H9 (cell line): ENCODE measurements around the gene ANKRD44. TPM values are rescaled to one million over a fixed set of nuclear protein-coding genes. Genes with fewer than 3 reads are reported as not detected.

Source experiments
- DNase-seq: peaks from one replicate; pipeline ENCODE4 v3.0.0-alpha.2; 2017
- H2AFZ ChIP-seq: one replicate; pipeline ENCODE4 v1.6.1; 2013; ENCODE audit warnings: mild to moderate bottlenecking, low read length, control low read depth, moderate library complexity
- H2AK5ac ChIP-seq: 2 replicates; pipeline ENCODE4 v1.6.1; 2013; ENCODE audit warnings: low read length, control low read depth, mixed read lengths; ENCODE audit not compliant: insufficient read length
- H2BK120ac ChIP-seq: one replicate; pipeline ENCODE4 v1.6.1; 2013; ENCODE audit warnings: low read depth, mild to moderate bottlenecking, low read length, control low read depth, inconsistent platforms; ENCODE audit not compliant: poor library complexity, severe bottlenecking
- H2BK12ac ChIP-seq: 2 replicates; pipeline ENCODE4 v1.6.1; 2013; ENCODE audit warnings: low read length, control low read depth, mixed read lengths, low read depth; ENCODE audit not compliant: insufficient read length
- H2BK15ac ChIP-seq: 2 replicates; pipeline ENCODE4 v1.6.1; 2013; ENCODE audit warnings: low read depth, low read length, control low read depth
- H2BK20ac ChIP-seq: one replicate; pipeline ENCODE4 v1.6.1; 2013; ENCODE audit warnings: low read depth, mild to moderate bottlenecking, low read length, control low read depth, inconsistent platforms; ENCODE audit not compliant: poor library complexity, severe bottlenecking
- H2BK5ac ChIP-seq: 2 replicates; pipeline ENCODE4 v1.6.1; 2013; ENCODE audit warnings: low read length, control low read depth, mixed read lengths; ENCODE audit not compliant: insufficient read length
- H3K14ac ChIP-seq: 2 replicates; pipeline ENCODE4 v1.6.1; 2013; ENCODE audit warnings: low read length, control low read depth; ENCODE audit not compliant: insufficient read depth
- H3K18ac ChIP-seq: 2 replicates; pipeline ENCODE4 v1.6.1; 2013; ENCODE audit warnings: low read depth, mild to moderate bottlenecking, mixed read lengths, low read length, control low read depth; ENCODE audit not compliant: insufficient read length
- H3K23ac ChIP-seq: 2 replicates; pipeline ENCODE4 v1.6.1; 2013; ENCODE audit warnings: low read length, control low read depth, mixed read lengths, low read depth; ENCODE audit not compliant: insufficient read length
- H3K23me2 ChIP-seq: 2 replicates; pipeline ENCODE4 v1.6.1; 2013; ENCODE audit warnings: low read depth, mild to moderate bottlenecking, mixed read lengths, low read length, control low read depth; ENCODE audit not compliant: insufficient read length, poor library complexity, severe bottlenecking
- H3K27ac ChIP-seq: 2 replicates; pipeline ENCODE4 v1.5.1; 2013; ENCODE audit warnings: low read length, control low read depth, mixed read lengths, low read depth; ENCODE audit not compliant: insufficient read length
- H3K27me3 ChIP-seq: 2 replicates; pipeline ENCODE4 v1.6.1; 2013; ENCODE audit warnings: low read length, control low read depth, inconsistent platforms; ENCODE audit not compliant: insufficient read depth
- H3K4ac ChIP-seq: 2 replicates; pipeline ENCODE4 v1.6.1; 2013; ENCODE audit warnings: low read depth, mild to moderate bottlenecking, control low read depth, inconsistent platforms, low read length, moderate library complexity
- H3K4me1 ChIP-seq: 2 replicates; pipeline ENCODE4 v1.6.1; 2013; ENCODE audit warnings: low read length, control low read depth, inconsistent platforms; ENCODE audit not compliant: insufficient read depth
- H3K4me2 ChIP-seq: 2 replicates; pipeline ENCODE4 v1.6.1; 2013; ENCODE audit warnings: low read length, control low read depth, mixed read lengths; ENCODE audit not compliant: insufficient read length, insufficient read depth
- H3K56ac ChIP-seq: 2 replicates; pipeline ENCODE4 v1.6.1; 2013; ENCODE audit warnings: low read depth, mild to moderate bottlenecking, mixed read lengths, low read length, control low read depth; ENCODE audit not compliant: insufficient read length
- H3K79me1 ChIP-seq: 2 replicates; pipeline ENCODE4 v1.6.1; 2013; ENCODE audit warnings: low read depth, mild to moderate bottlenecking, moderate library complexity, low read length, control low read depth, inconsistent platforms; ENCODE audit not compliant: insufficient read depth, poor library complexity, severe bottlenecking
- H3K79me2 ChIP-seq: 2 replicates; pipeline ENCODE4 v1.6.1; 2013; ENCODE audit warnings: low read length, control low read depth, inconsistent platforms; ENCODE audit not compliant: insufficient read depth
- H3K9ac ChIP-seq: 2 replicates; pipeline ENCODE4 v1.6.1; 2013; ENCODE audit warnings: low read length, control low read depth, mixed read lengths; ENCODE audit not compliant: insufficient read length; ENCODE audit errors: extremely low read depth
- H3K9me3 ChIP-seq: one replicate; pipeline ENCODE4 v1.6.1; 2013; ENCODE audit warnings: low read depth, low read length, inconsistent platforms; ENCODE audit not compliant: control insufficient read depth
- H3T11ph ChIP-seq: one replicate; pipeline ENCODE4 v1.6.1; 2013; ENCODE audit warnings: mild to moderate bottlenecking, low read length, control low read depth, inconsistent platforms
- H4K20me1 ChIP-seq: one replicate; pipeline ENCODE4 v1.6.1; 2013; ENCODE audit not compliant: control insufficient read depth, insufficient read length, insufficient read depth
- H4K5ac ChIP-seq: 2 replicates; pipeline ENCODE4 v1.6.1; 2013; ENCODE audit warnings: low read depth, mild to moderate bottlenecking, mixed read lengths, low read length, control low read depth; ENCODE audit not compliant: insufficient read length
- H4K8ac ChIP-seq: replicated peaks from 2 replicates; pipeline ENCODE4 v1.6.1; 2013; ENCODE audit warnings: low read length, control low read depth, mixed read lengths, low read depth; ENCODE audit not compliant: insufficient read length
- H4K91ac ChIP-seq: 2 replicates; pipeline ENCODE4 v1.6.1; 2013; ENCODE audit warnings: low read depth, mild to moderate bottlenecking, moderate library complexity, mixed read lengths, low read length, control low read depth; ENCODE audit not compliant: insufficient read length
- H3K27ac Mint-ChIP-seq, 3 experiments: 2 replicates in 2 of 3; 3 replicates in 1 of 3; pipeline ENCODE4 v1.8.0; 2020 to 2021; ENCODE audit warnings: mixed read lengths in 3 of 3, mild to moderate bottlenecking in 1 of 3, moderate library complexity in 1 of 3
- H3K27me3 Mint-ChIP-seq: 2 replicates; pipeline ENCODE4 v1.8.0; 2021; ENCODE audit warnings: low read depth, mild to moderate bottlenecking, moderate library complexity, mixed read lengths
- H3K36me3 Mint-ChIP-seq, 3 experiments: 2 replicates in 2 of 3; 3 replicates in 1 of 3; pipeline ENCODE4 v1.8.0; 2020 to 2021; ENCODE audit warnings: low read depth in 3 of 3, mixed read lengths in 3 of 3; ENCODE audit not compliant: insufficient read depth in 1 of 3
- H3K4me1 Mint-ChIP-seq, 2 experiments: 2 replicates each; pipeline ENCODE4 v1.8.0; 2020; ENCODE audit warnings: mixed read lengths in 2 of 2
- H3K4me3 Mint-ChIP-seq, 2 experiments: 2 replicates in 1 of 2; 3 replicates in 1 of 2; pipeline ENCODE4 v1.8.0; 2020 to 2021; ENCODE audit warnings: mild to moderate bottlenecking in 2 of 2, mixed read lengths in 2 of 2, moderate library complexity in 1 of 2
- H3K9me3 Mint-ChIP-seq, 2 experiments: 2 replicates in 1 of 2; 3 replicates in 1 of 2; pipeline ENCODE4 v1.8.0; 2020; ENCODE audit warnings: mild to moderate bottlenecking in 2 of 2, mixed read lengths in 2 of 2, moderate library complexity in 1 of 2
- WGBS: extraction: QIAGEN DNeasy Blood & Tissue Kit; methylation state at CpG from one replicate; pipeline ENCODE4 v1.1.7; 2013; ENCODE audit warnings: missing lambda C conversion rate, low lambda C conversion rate, mixed read lengths; ENCODE audit not compliant: insufficient read length; ENCODE audit errors: extremely low coverage; 5-methylcytosine and 5-hydroxymethylcytosine counted together
- total RNA-seq: library from RNA; stranded (reverse); gene quantifications from 2 replicates; pipeline ENCODE4 v1.2.1, GENCODE V29; 2021
- TF ChIP-seq, protein P1 (sequence below): fragments of 200-600 bp; sonication (generic); conservative IDR thresholded peaks from 3 replicates; pipeline ENCODE4 v1.8.0; 2021; ENCODE audit warnings: antibody characterized with exemption, mild to moderate bottlenecking

ANKRD44 gene
- total RNA-seq, 1 experiment from 2014 or later = 1.9 TPM

DNA sequence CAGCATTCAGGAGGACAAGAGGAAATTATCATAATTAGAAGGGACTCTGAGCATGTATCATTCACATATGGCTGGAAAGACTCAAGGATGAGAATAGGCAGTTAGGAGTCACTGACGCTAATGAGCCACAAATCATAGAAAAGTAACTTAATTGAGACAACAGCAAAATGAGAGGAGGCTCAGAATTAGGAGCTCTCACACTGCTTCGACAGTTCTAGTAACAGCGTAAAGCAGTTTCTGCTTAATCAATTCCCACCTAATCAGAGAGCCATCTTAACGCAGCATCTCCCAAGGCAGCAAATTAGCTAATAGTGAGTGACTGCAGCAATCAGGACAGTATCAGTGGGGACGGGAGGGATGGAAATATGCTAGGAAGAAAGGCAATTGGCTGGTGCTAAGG, 32.8 kb downstream of the ANKRD44 start:
- H3K4me3 Mint-ChIP-seq = no peak overlapping the region
- H3K36me3 Mint-ChIP-seq = no peaks in the 10 kb centered on the region

More for the DNA sequence above, 32.8 kb downstream of the ANKRD44 start:
- Histone ChIP-seq H2AK5ac (no peak overlapping the region), H3K9me3 (no peaks in the 10 kb centered on the region), H3K27me3 (no peaks in the 10 kb centered on the region), H3K79me1 (no peaks in the 10 kb centered on the region), H3K9ac (no peak overlapping the region), H4K91ac (no peak overlapping the region), H2BK20ac (no peak overlapping the region), H3K23me2 (no peaks in the 10 kb centered on the region), H3K4me2 (no peak overlapping the region), H2BK12ac (no peak overlapping the region), H2BK120ac (no peak overlapping the region), H3K56ac (no peak overlapping the region), H3K18ac (no peak overlapping the region), H4K8ac (no peak overlapping the region), H3K27ac (no peak overlapping the region), H3K4ac (no peak overlapping the region), H2BK15ac (no peak overlapping the region), H3T11ph (no peak overlapping the region), H3K14ac (no peak overlapping the region), H4K5ac (no peak overlapping the region), H2AFZ (no peak overlapping the region), H3K23ac (no peak overlapping the region), H2BK5ac (no peak overlapping the region), H3K79me2 (no peaks in the 10 kb centered on the region), H4K20me1 (no peaks in the 10 kb centered on the region), H3K4me1 (no peaks in the 10 kb centered on the region)
- Mint-ChIP-seq H3K27me3 (no peaks in the 10 kb centered on the region), H3K4me1 (peaks cover 6 to 11% of the 10 kb centered on the region in 2 experiments), H3K27ac (no peak overlapping the region), H3K9me3 (no peaks in the 10 kb centered on the region)
- no peak for DNase-seq
- TF ChIP-seq, protein P1, sequence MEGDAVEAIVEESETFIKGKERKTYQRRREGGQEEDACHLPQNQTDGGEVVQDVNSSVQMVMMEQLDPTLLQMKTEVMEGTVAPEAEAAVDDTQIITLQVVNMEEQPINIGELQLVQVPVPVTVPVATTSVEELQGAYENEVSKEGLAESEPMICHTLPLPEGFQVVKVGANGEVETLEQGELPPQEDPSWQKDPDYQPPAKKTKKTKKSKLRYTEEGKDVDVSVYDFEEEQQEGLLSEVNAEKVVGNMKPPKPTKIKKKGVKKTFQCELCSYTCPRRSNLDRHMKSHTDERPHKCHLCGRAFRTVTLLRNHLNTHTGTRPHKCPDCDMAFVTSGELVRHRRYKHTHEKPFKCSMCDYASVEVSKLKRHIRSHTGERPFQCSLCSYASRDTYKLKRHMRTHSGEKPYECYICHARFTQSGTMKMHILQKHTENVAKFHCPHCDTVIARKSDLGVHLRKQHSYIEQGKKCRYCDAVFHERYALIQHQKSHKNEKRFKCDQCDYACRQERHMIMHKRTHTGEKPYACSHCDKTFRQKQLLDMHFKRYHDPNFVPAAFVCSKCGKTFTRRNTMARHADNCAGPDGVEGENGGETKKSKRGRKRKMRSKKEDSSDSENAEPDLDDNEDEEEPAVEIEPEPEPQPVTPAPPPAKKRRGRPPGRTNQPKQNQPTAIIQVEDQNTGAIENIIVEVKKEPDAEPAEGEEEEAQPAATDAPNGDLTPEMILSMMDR = no peak
- WGBS = no CpG with 5 or more reads among the region's 5 CpGs
